ENCODE data around the gene PEAR1.

GRCh38 chr1:156875341-156875615 lies 18.2 kb upstream of the PEAR1 start:
- TF ChIP-seq POLR2A (IDR thresholded peaks at IDR 0.05; ENCODE audit: low read depth, low read length) (no peak), CTCF (conservative IDR thresholded peaks at IDR 0.05; ENCODE audit: low read depth, low read length) (no peak), MAFK (IDR thresholded peaks at IDR 0.05; ENCODE audit: low read depth, low read length) (no peak), MAZ (IDR thresholded peaks at IDR 0.05; ENCODE audit: borderline replicate concordance, low read depth, low read length) (no peak), BHLHE40 (IDR thresholded peaks at IDR 0.05; ENCODE audit: low read depth, low read length) (no peak)

Data from IMR-90 (cell line).